Activated T-helper 1 cell treated with Interleukin-2 at 50 U/mL for 16 hours (primary cell): ENCODE measurements around the gene RRAGD.

ENCODE experiments used
- DNase-seq: peaks from one replicate; pipeline ENCODE4 v3.0.0-alpha.2; 2020; ENCODE audit warnings: low read depth

Gene RRAGD

DNA sequence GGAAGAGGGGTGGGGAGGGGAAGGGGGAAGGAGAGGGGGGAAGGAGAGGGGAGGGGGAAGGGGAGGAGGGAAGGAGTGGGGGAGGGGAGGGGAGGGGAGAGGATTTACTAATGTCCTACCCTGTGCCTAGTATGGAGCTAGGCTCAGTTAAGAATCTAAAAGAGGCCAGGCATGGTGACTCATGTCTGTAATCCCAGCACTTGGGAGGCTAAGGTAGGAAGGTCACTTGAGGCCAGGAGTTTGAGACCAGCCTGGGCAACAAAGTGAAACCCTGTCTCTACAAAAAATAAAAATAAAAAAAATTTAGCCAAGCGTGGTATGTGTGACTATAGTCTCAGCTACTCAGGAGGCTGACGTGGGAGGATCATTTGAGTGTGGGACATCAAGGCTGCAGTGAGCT is 72.5 kb downstream of the RRAGD start:
- no peak for DNase-seq

DNA sequence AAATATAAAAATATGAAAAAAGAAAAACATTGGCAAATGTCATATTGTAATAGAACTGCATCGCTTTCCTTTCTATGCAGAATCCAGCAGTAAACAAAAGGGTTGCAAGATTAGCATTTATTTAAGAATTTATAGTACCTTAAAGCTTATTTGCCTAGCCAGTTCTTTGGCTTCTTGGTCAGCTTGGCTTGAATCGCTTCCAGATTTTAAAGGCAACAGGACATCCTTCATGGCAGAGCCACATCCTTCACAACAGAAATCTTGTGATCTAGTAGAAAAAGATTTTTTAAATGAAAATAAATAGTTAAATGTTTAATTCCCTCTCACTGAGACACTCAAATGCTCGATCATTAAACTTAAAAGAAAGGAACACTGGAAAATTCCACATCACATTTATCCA is 76.9 kb downstream of the RRAGD start:
- no peak for DNase-seq

DNA sequence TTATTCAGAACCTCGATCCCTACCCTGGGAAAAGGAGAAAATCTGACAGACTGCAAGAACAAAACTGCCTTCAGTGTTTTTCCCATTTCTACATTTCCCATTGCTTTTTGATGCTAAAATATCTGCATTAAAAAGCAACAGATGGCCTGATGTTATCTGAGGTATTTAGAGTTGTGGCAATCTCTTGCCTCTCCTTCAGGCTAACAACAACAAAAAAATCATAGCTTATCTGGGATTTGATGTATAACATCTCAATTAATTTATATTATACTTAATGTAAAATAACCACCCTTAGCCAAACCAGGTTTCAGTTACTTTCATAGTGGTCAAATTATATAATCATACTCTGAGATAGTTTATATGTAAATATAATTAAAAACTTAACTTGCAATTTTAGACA is 81.2 kb downstream of the RRAGD start:
- no peak for DNase-seq

DNA sequence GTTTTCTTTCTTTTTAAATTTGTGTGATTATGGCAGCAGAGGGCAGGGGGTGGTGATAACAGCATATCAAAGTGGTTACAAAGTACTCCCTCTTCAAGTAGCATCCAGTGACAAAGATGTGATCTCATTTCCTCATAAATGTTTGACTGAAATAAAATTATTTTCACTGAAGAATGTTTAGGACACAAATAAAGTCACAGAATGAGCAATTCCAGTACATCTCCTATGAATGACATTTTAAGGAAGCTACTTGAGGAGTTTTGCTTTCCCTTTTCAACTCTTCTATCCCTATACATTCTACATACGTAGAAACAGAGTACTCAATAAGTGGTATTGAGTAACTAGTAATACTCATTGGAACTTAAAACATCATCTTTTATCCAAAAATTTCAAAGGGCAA is 83.1 kb downstream of the RRAGD start:
- DNase-seq = no peak

DNA sequence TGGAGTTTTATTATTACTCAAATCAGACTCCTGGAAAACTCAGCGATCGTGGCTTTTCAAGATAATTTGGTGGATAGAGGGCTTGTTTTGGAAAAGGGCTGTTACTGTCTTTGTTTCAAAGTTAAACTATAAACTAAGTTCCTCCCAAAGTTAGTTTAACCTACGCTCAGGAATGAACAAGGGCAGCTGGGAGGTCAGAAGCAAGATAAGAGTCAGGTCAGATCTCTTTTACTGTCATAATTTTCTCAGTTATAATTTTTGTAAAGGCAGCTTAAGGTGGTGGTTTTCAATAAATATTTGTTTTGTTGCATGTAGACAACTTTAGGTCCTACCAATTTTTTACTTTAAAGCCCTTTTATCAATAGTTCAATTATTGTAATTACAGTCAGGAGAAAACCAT is 87.8 kb downstream of the RRAGD start:
- DNase-seq = no peak

DNA sequence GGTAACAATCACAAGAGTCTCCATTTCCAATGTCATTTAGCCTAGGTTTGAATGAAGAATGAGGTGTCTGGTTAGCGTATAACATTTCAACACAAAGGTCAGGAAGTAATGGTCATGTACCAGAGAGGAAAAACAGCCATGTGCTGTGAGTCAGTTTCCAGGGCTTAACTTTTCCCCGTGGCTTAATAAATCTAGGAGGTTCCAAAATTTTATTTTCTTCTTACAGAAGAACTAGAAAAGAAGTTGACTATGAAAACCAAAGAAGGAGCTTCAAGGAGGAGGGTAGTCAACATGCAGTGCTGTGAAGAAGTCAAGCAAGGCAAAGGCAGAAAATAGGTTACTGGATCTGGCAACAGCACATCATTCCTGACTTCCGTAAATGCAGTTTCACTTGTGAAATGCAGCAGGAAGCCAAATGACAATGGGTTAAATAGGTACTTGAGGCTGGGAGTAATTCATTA is 88.5 kb downstream of the RRAGD start:
- DNase-seq = no peak

DNA sequence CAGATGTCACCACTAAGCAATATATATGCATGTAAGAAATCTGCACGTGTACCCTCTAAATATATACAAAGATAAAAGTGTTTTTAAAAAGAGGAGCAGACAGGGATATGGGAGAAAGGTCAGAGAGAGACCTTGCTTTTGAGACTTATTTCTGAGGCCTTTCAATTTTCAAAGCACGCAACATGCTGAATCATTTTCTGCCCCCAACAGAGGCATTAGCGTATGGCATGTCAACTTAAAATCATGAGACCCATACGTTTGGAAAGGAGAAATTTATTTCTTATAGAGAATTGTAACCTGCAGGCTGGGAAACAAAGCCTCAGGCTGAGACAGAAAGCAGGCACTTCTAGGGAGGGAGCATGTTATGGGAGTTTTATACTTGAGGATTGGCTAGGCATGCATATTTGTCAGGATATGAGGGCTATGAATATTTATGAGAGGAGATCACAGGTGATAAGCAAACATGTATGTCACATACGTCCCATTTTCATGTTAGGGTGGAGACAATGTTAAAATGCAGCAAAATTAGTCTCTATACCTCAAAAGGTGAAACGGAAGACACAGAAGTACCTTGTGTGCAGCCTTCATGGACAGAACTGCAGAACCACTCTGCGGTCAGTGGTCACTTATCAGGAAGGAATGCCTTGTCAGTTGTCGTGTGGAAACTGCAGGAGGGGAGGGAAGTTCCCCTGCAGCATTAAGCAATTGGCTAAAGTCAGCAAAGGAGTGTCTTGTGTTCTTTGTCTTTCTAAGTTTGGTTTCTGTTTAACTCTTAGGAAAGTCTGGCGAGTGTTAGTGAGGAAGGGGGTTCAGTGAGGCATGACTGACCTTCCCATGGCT is 90.7 kb downstream of the RRAGD start:
- DNase-seq = no peak

DNA sequence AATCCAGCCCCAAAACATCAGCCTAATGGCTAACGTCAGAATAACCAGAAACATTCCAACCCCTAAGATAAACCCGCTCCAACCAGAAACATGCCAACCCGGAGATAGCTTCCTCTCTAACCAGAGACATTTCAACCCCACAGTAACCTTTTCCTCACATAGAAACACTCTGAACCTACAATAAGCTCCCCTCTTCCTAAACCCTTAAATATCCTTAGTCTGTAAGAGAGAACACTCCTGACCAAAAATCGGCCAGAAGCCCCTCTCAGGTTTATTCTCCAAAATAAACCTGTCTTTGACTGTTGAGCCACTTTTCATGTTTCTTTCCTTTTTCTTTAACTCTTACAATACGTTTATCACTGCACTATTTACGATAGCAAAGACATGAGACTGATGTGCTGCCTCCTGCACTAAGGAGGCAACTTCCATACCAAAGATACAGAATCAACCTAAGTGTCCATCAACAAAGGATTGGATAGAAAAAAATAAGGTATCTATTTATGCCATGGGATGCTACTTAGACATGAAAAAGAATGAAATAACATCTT is 92.0 kb downstream of the RRAGD start:
- no peak for DNase-seq

DNA sequence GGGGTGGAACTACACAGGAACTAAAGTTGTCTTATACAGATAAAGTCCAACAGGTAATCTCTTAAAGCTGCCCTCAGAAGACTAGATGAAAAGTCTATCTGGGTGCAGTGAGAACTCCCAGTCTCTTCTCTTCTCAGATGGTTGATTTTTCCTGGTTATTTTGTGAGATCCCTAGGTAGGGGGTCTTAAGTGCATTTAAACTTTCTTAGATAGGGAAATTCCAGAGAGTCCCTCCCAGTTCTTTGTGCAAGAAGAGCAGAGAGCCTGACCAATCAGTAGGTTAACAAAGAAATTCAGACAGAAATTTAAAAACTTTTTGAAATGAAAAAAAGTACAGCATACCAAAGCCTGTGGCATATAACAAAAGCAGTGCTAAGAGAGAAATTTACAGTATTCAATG is 95.0 kb downstream of the RRAGD start:
- no peak for DNase-seq

DNA sequence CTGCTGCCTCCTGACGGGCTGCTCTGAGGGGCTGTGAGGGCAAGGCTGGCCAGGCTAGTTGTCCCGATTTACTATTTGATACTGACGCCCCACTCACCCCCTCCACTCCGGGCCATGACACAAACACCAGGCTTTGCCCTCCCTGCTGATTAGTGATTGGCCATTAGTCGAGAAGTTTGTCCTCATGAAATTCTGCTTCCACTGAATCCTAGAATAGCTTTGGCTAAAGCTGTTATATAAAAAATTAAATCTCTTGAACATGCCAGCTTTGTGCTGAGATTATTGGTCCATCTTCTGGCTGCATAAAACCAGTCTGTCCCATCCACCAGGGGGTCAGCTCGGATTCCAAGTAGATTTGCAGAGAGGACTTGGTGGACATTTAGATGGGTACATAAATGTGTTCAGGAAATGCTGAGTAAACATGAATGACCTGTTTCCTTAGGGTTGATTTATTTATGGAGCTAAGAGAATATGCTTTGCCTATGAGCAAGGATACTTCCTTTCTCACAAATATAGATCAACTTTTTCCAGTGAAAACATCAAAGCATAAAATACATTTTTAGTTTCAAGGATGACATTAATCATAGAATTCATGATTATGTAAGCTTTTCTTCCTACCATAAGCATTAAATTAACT is 96.7 kb downstream of the RRAGD start, which contains the start of gene GABRR2:
Gene GABRR2 (minus strand): TSS at position 51 of the 637 bp plus-strand sequence. CDS start 134 bp downstream, outside the sequence.
- no peak for DNase-seq

DNA sequence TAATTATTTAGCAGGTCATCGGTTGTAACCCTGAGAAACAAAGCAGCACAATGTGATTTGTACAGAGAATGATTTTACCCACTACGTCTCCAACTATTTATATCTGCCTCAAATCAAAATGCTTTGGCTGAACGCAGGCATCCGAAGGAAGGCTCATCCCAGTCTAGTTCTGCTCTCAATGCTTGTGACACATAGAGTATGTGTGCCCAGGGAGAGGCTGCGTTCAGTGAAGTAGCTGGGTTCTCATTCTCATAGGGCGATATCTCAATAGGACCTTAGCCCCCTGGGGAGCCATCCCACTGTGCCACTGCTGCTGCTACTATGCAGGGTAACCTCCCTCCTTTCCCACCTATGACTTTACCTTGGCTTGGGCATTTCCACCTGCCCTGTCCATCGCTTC is 97.4 kb downstream of the RRAGD start:
- DNase-seq = no peak
